HG03103 (cell line): Measurements from ENCODE around the gene GRID2.

ENCODE experiments used
- ATAC-seq: cut with Tn5 transposase; IDR thresholded peaks from one replicate; pipeline ENCODE4 v1.9.1; 2021; ENCODE audit warnings: low read depth; ENCODE audit not compliant: unreplicated experiment

The GRID2 gene

DNA sequence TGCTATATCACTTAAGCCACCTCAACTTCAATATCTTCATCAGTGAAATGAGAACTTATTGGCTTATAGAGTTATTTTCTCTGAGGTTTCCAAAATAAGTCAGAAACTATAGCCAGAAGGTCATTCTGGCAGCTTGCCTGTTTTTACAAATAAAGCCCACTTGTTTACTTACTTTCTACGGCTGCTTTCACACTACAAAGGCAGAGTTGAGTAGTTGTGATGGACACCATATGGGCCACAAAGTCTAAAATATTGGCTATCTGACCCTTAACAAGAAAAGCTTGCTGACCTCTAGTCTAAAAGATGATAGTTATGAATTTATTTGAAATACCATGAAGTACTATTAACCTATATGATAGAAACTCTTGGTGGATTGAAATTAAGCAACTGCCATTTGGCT lies 1457.5 kb downstream of the GRID2 start:
- ATAC-seq: no peak

DNA sequence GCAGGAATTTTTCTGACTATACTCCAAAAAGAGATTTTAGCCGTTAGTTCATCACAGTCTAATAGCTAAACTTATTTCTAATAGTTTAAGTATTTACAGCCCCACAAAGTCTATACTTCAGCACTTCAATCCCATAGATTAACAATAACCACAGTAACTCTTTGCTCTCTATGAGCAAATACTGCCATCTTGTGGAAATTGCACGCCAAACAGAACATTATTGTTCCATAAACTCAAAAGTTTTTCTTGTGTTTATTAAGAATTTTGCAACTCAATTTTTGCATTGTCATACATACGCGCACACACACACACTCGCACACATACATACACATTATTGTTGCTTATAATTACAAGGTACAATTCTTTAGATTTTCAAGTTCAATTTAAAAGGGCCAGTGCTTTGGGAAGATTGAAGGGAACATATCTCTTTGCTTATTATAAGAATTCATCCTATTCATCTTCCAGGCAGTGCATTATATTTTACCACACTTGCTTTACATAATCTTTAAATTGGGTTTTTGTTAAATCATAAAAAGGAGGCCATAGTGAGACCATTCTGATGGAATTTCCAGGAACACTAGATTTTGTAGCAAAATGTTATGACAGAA lies 1461.0 kb downstream of the GRID2 start:
- ATAC-seq: peak; percentile 66

DNA sequence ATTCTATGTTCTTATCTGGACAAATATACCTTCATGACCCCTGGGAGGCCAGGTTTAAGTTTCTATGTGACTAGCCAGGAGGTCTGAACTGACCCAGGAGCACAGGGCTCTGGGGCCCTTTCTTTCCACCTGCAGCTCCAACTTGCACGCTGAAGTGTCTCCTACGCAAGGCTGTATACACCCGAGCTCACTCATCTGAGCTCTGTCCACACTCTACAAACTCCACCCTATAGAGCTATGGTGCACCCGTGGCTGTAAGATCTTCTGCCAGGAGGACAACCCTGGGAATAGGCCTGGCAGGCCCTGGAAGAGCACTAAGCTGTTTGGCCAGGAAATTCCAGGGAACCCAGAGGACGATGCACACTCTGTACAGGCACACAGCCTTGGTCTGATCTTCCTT lies 1464.2 kb downstream of the GRID2 start:
- no peak for ATAC-seq

DNA sequence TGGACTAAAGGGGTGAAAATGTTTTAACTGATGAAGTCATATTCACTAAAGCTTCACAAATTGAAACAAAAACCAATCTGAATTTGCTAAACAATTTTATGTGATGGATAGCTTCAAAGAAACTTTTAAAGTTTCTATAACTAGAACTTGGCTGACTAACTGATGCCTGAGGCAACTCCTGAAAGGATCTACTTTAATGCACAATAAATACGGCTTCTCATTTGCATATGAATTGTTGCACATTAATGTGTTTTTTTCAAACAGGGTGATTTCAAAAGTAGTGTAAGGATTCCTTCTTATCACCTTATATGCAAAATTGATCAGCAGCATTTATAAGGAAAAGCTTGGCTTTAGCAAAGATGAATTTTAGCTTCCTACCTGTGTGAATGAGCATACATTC lies 1466.4 kb downstream of the GRID2 start:
- no peak for ATAC-seq

DNA sequence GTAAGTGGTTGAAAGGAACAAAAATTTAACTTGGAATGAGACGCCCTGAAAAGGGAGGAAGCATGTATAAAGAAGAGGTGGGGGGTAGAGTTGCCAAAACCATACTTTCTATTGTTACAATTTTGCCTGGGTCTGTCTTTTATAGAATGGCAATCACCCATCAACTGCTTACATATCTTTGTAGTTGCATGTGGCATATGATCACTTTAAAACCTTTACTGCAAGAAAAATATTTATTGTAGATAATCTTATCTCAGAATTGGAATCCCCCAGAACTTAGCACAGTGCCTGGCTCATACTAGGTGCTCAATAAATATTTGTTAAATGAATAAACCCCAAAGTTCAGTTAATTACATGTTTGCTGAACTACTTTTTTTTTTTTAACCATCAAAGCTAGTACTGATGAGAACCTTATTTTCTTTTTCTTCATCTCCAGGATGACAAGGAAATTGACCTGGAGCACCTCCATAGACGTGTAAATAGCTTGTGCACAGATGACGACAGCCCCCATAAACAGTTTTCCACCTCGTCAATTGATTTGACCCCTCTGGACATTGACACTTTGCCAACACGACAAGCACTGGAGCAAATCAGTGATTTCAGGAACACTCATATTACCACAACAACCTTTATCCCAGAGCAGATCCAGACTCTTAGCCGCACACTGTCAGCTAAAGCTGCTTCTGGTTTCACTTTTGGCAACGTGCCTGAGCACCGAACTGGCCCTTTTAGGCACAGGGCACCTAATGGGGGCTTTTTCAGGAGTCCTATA lies 1468.1 kb downstream of the GRID2 start:
- ATAC-seq: no peak

DNA sequence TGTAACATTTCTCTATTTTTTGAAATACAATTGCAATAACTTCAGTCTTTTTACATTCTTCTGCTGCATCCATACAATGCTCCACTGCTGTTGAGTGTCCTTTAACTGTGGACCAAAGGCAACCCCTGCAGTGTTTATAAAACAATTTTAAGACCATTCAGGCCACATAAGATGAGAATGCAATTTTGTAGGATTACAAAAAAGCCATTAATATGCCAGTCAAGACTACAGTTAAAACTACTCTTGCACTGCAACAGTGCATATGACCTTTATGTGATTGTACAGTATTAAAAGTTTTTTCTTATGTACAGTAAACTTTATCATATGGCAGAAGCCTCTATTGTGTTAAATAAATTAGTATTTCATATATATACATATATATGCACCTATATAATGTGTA lies 1469.1 kb downstream of the GRID2 start:
- ATAC-seq: no peak

DNA sequence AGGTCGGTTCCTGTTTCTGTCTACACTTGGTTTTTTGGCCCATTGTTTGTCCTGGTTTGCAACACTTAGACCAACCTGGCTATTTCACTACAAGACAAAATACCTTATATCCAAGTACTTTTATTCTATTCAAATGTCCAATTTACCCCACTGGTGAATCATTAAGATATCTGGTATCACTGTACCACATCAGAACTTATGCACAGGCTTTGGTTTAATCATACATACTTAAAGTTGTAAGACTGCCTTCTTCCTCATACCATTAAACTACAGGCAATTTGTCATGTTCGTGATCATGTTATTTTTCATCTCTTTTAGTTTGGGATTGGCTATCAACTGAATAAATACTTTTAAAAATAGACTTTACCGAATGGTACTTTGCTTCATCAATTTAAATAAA lies 1471.8 kb downstream of the GRID2 start:
- no peak for ATAC-seq

DNA sequence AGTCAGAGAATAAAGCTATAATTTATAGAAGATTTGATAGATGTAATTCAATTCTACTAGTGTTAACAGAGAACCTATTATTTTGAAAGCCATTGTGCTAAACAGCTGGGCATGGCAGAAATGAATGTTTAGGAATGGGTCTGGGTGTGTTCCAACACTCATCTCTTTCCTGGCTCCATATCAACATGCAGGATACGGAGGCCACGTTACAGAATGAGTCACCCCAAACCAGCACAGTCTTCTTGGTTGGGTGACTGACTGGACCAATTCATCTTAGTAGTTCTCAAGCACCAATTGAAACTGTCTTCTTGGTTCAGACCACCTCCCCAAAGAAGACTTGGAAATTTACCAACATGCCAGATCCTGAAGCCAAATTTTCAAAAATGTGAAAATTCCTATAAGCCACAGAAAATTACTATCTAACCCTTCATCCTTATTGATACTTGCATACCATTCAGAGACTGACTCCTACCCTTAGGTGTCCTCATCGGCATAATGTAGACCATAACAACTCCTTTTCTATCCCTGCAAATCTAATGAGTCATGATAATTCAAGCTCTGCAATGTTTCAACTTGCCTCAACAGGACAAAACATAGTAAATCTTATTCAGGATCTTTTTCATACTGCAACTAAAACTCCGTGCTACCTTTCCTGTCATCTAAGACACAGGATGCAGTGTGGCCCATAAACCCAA lies 1472.8 kb downstream of the GRID2 start:
- no peak for ATAC-seq

DNA sequence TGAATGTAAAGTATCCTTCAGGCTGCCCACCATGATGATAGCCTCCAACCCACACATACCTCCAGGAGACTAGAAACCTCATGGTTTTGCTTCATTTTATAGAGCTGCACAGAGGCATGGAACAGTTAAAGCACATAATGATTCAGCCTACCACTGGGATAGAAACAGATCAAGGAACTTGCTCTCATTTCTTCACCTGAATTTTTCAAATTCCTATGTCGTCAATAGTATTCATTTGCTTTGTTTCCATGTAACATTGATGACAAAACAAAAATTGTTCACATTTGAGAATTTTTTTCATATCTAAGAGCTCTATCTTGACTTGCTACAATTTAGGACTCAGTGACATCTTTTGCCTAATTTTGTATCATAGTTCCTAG lies 1473.3 kb downstream of the GRID2 start:
- no peak for ATAC-seq

DNA sequence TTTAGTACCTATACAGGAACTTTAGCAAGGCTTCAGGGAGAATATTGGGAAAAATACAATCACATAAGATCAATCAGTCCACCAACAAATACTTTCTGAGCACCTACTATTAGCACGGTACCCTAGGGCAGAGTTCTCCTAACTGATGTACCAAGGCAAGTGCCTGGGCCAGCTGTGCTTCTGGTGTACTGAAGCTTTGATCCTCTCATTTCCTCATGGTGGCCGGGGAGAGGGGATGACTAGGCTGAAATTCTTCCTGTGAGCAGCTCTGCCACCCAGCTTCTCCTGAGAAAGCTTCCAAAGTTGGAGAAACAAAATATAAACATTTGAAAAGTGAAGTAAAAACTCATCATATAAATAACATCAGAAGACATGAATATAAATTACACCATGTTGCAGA lies 1475.5 kb downstream of the GRID2 start:
- no peak for ATAC-seq

DNA sequence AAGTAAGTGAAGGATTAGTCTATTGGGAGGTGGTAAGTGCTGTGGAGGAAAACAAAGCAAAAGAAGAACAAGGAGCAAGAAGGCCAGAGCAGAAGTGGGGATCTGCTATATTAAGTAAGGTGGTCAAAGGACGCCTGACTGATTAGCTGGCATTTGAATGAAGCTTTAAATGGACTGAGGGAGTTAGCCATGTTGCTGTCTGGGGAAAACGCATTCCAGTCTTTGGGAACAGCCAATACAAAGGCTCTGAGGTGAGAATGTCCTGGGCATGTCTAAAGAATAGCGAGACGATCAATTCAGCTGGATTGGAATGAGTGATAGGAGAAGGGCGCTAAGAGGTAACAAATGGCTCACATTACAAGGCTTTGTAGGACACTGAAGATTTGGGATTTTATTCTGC lies 1476.3 kb downstream of the GRID2 start:
- no peak for ATAC-seq

DNA sequence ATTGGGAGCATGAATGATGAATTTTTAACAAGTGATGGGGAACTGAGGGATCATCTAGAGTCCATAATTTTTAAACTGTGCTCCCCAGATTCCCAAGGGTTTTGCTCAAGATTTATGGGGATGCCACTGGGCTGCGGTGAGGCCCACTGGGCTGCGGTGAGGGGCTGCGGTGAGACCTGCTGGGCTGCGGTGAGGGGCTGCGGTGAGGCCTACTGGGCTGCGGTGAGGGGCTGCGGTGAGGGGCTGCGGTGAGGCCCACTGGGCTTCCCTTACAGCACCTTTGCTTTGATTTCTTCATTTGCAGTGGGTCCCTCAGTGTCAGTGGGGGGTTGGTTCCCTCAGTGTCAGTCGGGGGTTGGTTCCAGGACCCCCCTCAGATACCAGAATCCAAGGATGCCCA lies 1477.4 kb downstream of the GRID2 start:
- ATAC-seq: no peak

DNA sequence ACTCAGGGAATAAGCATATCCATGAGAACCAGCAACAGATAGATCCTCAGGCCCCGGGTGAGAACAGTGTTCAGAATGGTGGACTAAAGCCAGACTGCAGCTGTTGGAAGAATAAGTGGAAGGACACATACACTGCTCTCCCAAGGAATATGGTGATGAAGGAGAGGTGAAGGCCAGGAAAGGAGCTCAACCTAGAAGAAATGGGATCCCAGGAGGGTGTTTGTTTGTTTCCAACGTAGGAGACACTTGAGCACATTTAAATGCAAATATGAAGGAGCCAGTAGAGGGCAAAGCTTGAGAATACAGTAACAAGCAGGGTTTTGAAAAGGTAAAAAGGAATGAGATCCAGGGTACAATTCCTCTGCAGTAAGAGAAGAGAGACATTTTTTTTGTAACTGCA lies 1482.4 kb downstream of the GRID2 start:
- ATAC-seq: no peak

DNA sequence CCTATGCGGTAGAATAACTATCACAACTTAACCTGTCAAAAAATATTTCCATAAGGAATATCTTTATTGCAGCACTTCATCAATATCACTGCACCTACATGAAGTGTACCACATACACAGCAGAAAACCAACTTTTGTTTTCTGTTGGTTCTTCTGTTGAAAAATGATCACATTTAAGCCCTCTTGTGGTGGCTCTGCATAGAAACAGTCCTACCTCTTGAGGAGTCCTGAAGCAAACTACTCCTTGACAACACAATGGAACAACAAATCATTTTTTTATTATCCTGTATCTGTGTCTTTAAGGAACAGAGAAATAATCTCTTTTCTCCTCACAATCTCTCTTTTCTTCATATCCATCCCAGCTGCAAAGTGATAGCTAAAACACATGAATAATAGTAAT lies 1484.9 kb downstream of the GRID2 start:
- ATAC-seq: no peak

DNA sequence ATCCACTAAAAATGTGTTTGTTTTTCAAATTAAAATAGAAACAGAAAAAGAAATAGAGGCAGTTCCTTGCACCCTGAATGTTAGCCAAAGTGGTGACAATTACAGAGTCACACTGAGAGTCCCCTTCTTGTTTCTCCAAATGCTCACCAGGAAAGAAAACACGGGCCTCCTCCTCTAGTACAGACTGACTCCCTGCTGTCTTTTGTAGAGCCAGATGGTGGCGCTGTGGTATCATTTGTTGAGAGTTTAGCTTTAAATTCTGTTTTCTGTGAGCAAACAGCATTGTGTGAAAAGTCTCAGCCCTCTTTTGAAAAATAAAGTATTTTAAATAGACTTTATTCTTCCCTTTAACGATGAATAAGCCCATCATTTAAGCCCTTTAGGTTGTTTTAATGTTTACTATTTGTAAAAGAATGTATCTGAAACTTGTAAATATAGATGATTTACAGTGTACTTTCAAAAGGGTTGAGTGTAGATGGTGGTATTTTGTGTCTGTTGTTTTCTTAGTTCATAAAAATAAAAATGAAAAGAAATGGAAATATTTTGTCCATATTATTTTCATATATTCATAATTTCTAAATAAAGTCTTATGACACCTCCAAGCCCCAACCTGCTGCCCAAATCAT lies 1487.9 kb downstream of the GRID2 start:
- ATAC-seq: peak; percentile 72

DNA sequence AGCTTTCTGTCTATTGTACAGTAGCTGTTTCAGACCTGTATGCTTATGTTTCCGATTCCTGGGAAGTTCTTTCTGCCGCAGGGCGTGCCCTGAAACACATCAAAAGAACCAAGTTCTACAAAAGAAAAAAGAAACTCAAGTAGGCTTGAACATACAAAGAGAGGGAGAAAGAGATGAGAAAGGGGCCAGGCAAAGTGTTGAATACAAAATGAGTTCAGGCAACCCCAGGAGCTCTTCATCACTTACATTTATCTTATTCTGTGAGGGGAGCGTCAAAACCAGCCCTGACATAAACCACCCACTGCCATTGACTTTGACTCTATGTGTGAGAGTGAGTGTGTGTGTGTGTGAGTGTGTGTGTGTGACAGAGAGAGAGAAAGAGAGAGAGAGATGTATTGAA lies 1498.3 kb downstream of the GRID2 start:
- ATAC-seq: no peak

DNA sequence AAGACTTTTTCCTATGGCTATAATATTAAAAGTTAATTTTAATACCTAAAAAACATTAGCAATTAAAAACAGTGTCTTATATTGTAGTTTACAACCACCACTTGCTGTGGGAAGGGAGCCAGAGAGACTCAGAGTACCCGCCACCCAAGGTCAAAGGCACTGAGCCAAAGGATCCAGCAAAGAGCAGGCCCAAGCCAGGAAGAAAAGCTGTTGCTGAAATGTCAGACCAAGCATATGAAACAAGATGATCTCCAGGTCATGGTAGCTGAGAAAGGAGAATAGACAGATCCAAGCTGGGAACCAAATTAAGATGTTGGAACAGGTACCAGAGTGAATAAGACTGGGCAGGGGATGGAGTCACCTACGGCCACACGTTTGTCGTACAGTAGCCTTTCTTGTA lies 1506.0 kb downstream of the GRID2 start:
- ATAC-seq: no peak

DNA sequence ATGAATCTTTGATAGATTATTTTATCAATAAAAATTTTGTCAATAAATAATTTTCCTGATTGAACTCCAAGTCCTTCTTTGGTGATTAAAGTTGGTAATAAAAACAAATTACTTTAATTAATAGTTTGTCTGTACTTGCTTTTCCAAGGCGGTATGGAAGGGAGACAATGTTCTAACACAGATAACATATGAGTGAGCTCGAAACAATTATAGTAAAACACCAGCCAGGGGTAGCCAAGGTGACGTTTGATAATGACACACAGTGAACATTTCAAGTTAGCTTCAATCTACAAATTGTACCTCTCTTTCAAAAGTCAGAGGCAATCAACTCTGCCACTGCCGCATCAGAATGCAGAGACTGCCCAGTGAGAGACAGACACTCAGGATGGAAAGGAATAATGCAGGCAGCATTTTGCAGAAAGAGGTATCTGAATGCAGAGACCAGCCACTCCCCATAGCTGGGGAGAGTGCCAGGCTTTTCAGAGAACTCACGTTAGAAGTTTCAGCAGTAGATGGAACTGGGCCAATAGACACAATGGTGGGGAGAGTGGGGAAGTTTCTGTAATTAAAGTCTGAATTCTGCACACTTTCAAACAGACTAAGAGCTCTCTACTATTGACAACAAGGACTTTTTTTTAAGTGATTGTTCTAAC lies 1506.7 kb downstream of the GRID2 start:
- no peak for ATAC-seq

DNA sequence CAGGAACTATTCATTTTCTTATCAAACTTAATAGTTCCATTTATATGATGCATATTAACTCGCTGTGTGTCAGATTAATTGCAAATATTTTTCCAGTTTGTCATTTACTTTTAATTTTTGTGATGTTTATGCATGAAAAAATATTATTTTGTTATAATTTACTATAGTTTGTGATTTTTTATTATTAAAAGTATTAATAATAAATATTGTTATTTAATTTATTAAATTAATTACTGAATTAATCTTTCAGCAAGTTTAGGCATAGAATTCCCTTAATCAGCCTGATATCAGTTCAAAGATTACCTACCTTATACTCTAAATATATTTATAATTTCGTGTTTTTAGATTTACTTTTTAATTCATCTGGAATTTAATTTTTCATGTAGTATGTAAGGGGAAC lies 1509.3 kb downstream of the GRID2 start:
- ATAC-seq: no peak

DNA sequence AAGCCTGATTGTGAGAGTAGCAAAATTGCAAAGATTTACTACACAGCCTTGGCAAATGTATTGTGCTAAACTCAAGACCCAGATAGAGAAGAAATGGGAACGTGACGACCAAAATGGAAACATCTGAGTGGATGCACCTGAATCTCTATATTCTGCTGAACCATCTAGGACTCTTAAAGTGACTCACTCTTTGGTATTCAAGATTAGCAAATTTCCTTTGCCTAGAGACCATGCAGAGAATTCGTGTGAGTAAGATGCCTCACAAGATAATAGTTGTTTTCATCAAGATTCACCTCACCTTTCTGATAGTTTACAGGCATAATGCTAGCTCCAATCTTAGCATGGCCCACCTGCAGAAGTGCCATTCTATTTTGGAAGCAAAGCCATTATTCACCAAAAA lies 1510.4 kb downstream of the GRID2 start:
- ATAC-seq: no peak

DNA sequence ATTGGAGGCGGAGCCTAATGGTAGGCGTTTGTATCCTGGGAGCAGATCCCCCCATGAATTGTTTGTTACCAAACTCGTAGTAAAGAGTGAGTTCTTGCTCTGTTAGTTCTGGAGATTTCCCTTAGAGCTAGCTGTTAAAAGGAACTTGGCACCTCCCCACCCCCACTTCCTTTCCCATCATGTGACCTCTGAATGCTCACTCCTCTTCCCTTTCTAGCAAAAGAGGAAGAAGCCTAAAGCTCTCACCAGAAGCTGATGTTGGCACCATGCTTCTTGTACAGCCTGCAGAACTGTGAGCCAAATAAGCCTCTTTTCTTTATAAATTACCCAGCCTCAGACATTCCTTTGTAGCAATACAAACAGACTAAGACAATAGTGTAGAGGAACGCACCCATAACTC lies 1511.0 kb downstream of the GRID2 start:
- no peak for ATAC-seq
